HEK293T (cell line): ENCODE results near the gene PWWP2A.

Source experiments
- BHLHE40 ChIP-seq: fragments of 450-650 bp; IDR thresholded peaks from 2 replicates; pipeline ENCODE4 v1.6.1; 2016; ENCODE audit warnings: mild to moderate bottlenecking, moderate library complexity, borderline replicate concordance
- ELF4 ChIP-seq: fragments of 450-650 bp; IDR thresholded peaks from 2 replicates; pipeline ENCODE4 v1.6.1; 2017; ENCODE audit warnings: antibody characterized with exemption
- FOXA1 ChIP-seq: fragments of 450-650 bp; IDR thresholded peaks from 2 replicates; pipeline ENCODE4 v1.6.1; 2016; ENCODE audit warnings: mild to moderate bottlenecking
- FOXK2 ChIP-seq: fragments of 450-650 bp; IDR thresholded peaks from 2 replicates; pipeline ENCODE4 v1.6.1; 2016; ENCODE audit warnings: mild to moderate bottlenecking
- FOXM1 ChIP-seq: fragments of 450-650 bp; IDR thresholded peaks from 2 replicates; pipeline ENCODE4 v1.6.1; 2017; ENCODE audit warnings: mild to moderate bottlenecking, borderline replicate concordance
- HDGF ChIP-seq: fragments of 450-650 bp; IDR thresholded peaks from 2 replicates; pipeline ENCODE4 v1.6.1; 2017; ENCODE audit warnings: antibody characterized with exemption, borderline replicate concordance
- L3MBTL2 ChIP-seq: fragments of 450-650 bp; conservative IDR thresholded peaks from 2 replicates; pipeline ENCODE4 v1.6.1; 2016; ENCODE audit warnings: mild to moderate bottlenecking
- SP1 ChIP-seq: fragments of 450-650 bp; IDR thresholded peaks from 2 replicates; pipeline ENCODE4 v1.6.1; 2017
- SUZ12 ChIP-seq: fragments of 450-650 bp; IDR thresholded peaks from 2 replicates; pipeline ENCODE4 v1.6.1; 2016; ENCODE audit warnings: mild to moderate bottlenecking
- TF ChIP-seq, protein P1 (sequence below): fragments of 450-650 bp; IDR thresholded peaks from 2 replicates; pipeline ENCODE4 v1.6.1; 2016

DNA sequence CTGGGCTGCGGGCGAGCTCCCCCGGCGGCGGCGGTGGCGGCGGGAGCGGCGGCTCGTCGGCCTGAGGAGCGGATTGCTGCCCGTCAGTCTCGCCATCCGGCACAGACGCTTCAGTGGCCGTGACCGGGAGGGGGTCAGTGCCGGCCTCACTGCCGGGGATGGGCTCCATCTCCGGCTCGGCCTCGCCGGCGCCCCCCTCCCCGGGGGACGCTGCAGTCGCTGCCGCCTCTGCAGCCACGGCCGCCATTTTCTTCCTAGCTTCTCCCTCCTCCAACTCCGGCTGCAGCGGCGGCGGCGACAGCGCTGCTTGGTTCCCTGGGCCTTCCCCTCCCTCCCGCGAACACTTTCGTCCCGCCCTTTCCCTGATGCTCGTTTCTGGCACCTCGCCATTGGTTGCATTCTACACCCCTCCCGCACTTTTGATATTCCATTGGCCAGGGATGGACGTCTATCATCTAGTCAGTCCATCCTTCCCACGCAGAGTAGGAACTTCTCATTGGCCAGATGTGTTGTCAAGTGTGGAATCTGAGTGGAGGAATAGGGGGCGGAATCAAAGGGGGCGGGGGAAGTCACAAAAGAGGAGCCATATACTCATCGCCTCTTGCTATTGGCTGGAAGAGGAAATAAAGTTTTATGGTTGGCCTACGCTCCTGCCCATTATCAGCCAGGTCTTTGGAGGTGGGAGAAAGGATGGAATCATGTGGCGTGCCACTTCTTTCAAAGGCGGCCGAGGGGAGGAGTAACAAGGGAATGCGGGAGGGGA, at the start of gene PWWP2A:
- TF ChIP-seq SUZ12 (no peak), L3MBTL2 (no peak), ELF4 (no peak), BHLHE40 (no peak), HDGF (no peak), FOXK2 (no peak), FOXA1 (no peak), SP1 (peak; percentile 71), FOXM1 (no peak)
- TF ChIP-seq, protein P1, sequence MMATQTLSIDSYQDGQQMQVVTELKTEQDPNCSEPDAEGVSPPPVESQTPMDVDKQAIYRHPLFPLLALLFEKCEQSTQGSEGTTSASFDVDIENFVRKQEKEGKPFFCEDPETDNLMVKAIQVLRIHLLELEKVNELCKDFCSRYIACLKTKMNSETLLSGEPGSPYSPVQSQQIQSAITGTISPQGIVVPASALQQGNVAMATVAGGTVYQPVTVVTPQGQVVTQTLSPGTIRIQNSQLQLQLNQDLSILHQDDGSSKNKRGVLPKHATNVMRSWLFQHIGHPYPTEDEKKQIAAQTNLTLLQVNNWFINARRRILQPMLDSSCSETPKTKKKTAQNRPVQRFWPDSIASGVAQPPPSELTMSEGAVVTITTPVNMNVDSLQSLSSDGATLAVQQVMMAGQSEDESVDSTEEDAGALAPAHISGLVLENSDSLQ = peak; percentile 100
